Measurements from ENCODE around the gene CAMTA1. TPM values are rescaled to one million over a fixed set of nuclear protein-coding genes. Genes with fewer than 3 reads are reported as not detected.

The CAMTA1 gene
- total RNA-seq, 1 experiment from 2014 or later, result 85.2 TPM

- POLR2A ChIA-PET (ENCODE audit: low non-redundant PET), result no interaction called here
- Histone ChIP-seq H3K27me3 (replicated peaks; ENCODE audit: insufficient read depth, low read depth, low read length, poor library complexity) (no peaks in the 10 kb centered on the region), H3K9me3 (ENCODE audit: low read depth, low read length, poor library complexity, severe bottlenecking) (no peaks in the 10 kb centered on the region), H3K4me1 (ENCODE audit: insufficient read depth, low read length, poor library complexity, severe bottlenecking) (no peaks in the 10 kb centered on the region), H3K27ac (ENCODE audit: low read depth, low read length, poor library complexity, severe bottlenecking) (no peak overlapping the region), H3K36me3 (ENCODE audit: insufficient read depth, low read length, poor library complexity, severe bottlenecking) (no peaks in the 10 kb centered on the region), H3K4me3 (ENCODE audit: low read depth, low read length, poor library complexity, severe bottlenecking) (no peak overlapping the region)
- CTCF ChIA-PET, result no interaction called here
- no TSS peak for BruUV-seq (replicated peaks)
- intact Hi-C loops (cut with micrococcal nuclease; ENCODE audit: unreplicated experiment), result no loop called here
- no peak for TF ChIP-seq CTCF (conservative IDR thresholded peaks at IDR 0.05; ENCODE audit: low read depth, low read length)
- DNase-seq (ENCODE audit: low spot score), result no peak
Measured at GRCh38 chr1:7659514-7659913, 874.3 kb downstream of the CAMTA1 start.

GRCh38 chr1:7663451-7664146 is 878.3 kb downstream of the CAMTA1 start:
- Histone ChIP-seq H3K36me3 (ENCODE audit: insufficient read depth, low read length, poor library complexity, severe bottlenecking) (no peaks in the 10 kb centered on the region), H3K27ac (ENCODE audit: low read depth, low read length, poor library complexity, severe bottlenecking) (no peak overlapping the region), H3K4me1 (ENCODE audit: insufficient read depth, low read length, poor library complexity, severe bottlenecking) (peaks cover 4% of the 10 kb centered on the region), H3K27me3 (replicated peaks; ENCODE audit: insufficient read depth, low read depth, low read length, poor library complexity) (no peaks in the 10 kb centered on the region), H3K4me3 (ENCODE audit: low read depth, low read length, poor library complexity, severe bottlenecking) (no peak overlapping the region), H3K9me3 (ENCODE audit: low read depth, low read length, poor library complexity, severe bottlenecking) (no peaks in the 10 kb centered on the region)
- intact Hi-C loops (cut with micrococcal nuclease; ENCODE audit: unreplicated experiment), result loop anchor here (10.0 kb wide), 1 partner anchor 681 kb away; no protein-coding TSS in a partner anchor
- TF ChIP-seq CTCF (conservative IDR thresholded peaks at IDR 0.05; ENCODE audit: low read depth, low read length) (no peak), EZH2 (IDR thresholded peaks at IDR 0.05; ENCODE audit: borderline replicate concordance, low read depth, low read length, poor library complexity, severe bottlenecking) (no peak)
- ChIA-PET CTCF (no interaction called here), POLR2A (ENCODE audit: low non-redundant PET) (no interaction called here)
- DNase-seq (ENCODE audit: low spot score), result no peak
- BruUV-seq (replicated peaks), result no TSS peak

- TF ChIP-seq EZH2 (IDR thresholded peaks at IDR 0.05; ENCODE audit: borderline replicate concordance, low read depth, low read length, poor library complexity, severe bottlenecking) (no peak), CTCF (conservative IDR thresholded peaks at IDR 0.05; ENCODE audit: low read depth, low read length) (no peak)
- no peak for DNase-seq (ENCODE audit: low spot score)
- no TSS peak for BruUV-seq (replicated peaks)
- Histone ChIP-seq H3K9me3 (ENCODE audit: low read depth, low read length, poor library complexity, severe bottlenecking) (no peaks in the 10 kb centered on the region), H3K36me3 (ENCODE audit: insufficient read depth, low read length, poor library complexity, severe bottlenecking) (no peaks in the 10 kb centered on the region), H3K4me1 (ENCODE audit: insufficient read depth, low read length, poor library complexity, severe bottlenecking) (peaks cover 4% of the 10 kb centered on the region), H3K27ac (ENCODE audit: low read depth, low read length, poor library complexity, severe bottlenecking) (no peak overlapping the region), H3K4me3 (ENCODE audit: low read depth, low read length, poor library complexity, severe bottlenecking) (no peak overlapping the region), H3K27me3 (replicated peaks; ENCODE audit: insufficient read depth, low read depth, low read length, poor library complexity) (no peaks in the 10 kb centered on the region)
- POLR2A ChIA-PET (ENCODE audit: low non-redundant PET), result no interaction called here
- intact Hi-C loops (cut with micrococcal nuclease; ENCODE audit: unreplicated experiment), result loop anchor here (10.0 kb wide), 1 partner anchor 680 kb away; no protein-coding TSS in a partner anchor
- CTCF ChIA-PET, result no interaction called here
Measured at GRCh38 chr1:7664147-7664892, 879.1 kb downstream of the CAMTA1 start.

Data from A673 (cell line).